Breast epithelium (tissue), 4 donors: ENCODE data around the gene SCN3A. TPM values are rescaled to one million over a fixed set of nuclear protein-coding genes. Genes with fewer than 3 reads are reported as not detected.

Experiments used
- DNase-seq, 2 donors: peaks; one replicate each; pipeline ENCODE4 v3.0.0-alpha.2; 2019; ENCODE audit warnings: low spot score in 2 of 2
- H3K27ac ChIP-seq, 2 donors: fragments of 200-600 bp; sonication (generic) in 1 of 2; one replicate each; pipeline ENCODE4 v1.5.1; 2016 to 2019; ENCODE audit warnings: mild to moderate bottlenecking in 1 of 2
- H3K27me3 ChIP-seq, 2 donors: fragments of 200-600 bp; sonication (generic) in 1 of 2; one replicate each; pipeline versions ENCODE4 v1.5.1 to v1.6.0; 2017 to 2019; ENCODE audit warnings: control low read depth in 1 of 2, mild to moderate bottlenecking in 1 of 2
- H3K36me3 ChIP-seq: fragments of 200-600 bp; one replicate; pipeline ENCODE4 v1.5.1; 2019
- H3K4me1 ChIP-seq, 2 donors: fragments of 200-600 bp; sonication (generic); one replicate each; pipeline ENCODE4 v1.5.1; 2016 to 2019; ENCODE audit warnings: control low read depth in 1 of 2
- H3K4me3 ChIP-seq, 3 donors: fragments of 200-600 bp; sonication (generic); 1 replicate in 2 of 3; 2 replicates in 1 of 3; pipeline ENCODE4 v1.5.1; 2016 to 2019; ENCODE audit warnings: mild to moderate bottlenecking in 3 of 3, moderate library complexity in 2 of 3
- H3K9me3 ChIP-seq, 2 donors: fragments of 200-600 bp; sonication (generic) in 1 of 2; one replicate each; pipeline ENCODE4 v1.5.1; 2016 to 2019; ENCODE audit warnings: control low read depth in 1 of 2
- POLR2A ChIP-seq: fragments of 450-650 bp; IDR thresholded peaks from one replicate; pipeline ENCODE4 v1.6.1; 2016; ENCODE audit warnings: antibody characterized with exemption, mild to moderate bottlenecking, moderate library complexity
- POLR2AphosphoS5 ChIP-seq, 3 donors: sonication (generic); formaldehyde crosslinking; IDR thresholded peaks; one replicate each; pipeline ENCODE4 v1.6.1; 2017; ENCODE audit warnings: antibody characterized with exemption in 3 of 3
- intact Hi-C: fragments of 100-400 bp; cut with DNase I; formaldehyde crosslinking; loops from one replicate; pipeline ENCODE4 v1.15.1; 2023; ENCODE audit warnings: low total_unique reads
- total RNA-seq, 3 donors: library from RNA; depleted of rRNA; stranded (reverse); fragments of >200 nt; gene quantifications; one replicate each; pipeline ENCODE4 v1.1.0, GENCODE V29; 2016
- TF ChIP-seq, protein P1 (sequence below), 3 donors: fragments of 450-650 bp; IDR thresholded peaks; one replicate each; pipeline ENCODE4 v1.5.1; 2016 to 2017; ENCODE audit warnings: antibody characterized with exemption in 3 of 3, mild to moderate bottlenecking in 3 of 3, moderate library complexity in 3 of 3

SCN3A gene
- total RNA-seq, 3 donors from 2014 or later, result 0.64 to 5.3 (median 1.6) TPM

DNA sequence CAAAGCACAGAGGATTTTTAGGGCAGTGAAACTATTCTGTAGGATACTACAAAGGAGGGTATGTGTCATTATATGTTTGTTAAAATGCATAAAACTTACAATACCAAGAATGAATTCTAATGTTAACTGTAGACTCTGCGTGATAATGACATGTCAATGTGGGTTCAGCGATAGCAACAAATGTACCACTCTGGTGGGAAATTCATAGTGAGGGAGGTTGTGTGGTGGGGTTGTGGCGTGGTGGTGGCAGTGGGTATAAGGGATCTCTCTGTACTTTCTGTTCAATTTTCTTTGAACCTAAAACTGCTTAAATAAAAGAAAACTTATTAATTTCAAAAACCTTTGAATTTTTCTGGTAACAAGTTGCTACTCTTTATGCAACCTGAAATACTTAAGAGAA, 149.2 kb downstream of the SCN3A start:
- intact Hi-C loops, result no loop called here
- no peak for DNase-seq
- H3K9me3 ChIP-seq, result no peaks in the 10 kb centered on the region
- TF ChIP-seq, protein P1, sequence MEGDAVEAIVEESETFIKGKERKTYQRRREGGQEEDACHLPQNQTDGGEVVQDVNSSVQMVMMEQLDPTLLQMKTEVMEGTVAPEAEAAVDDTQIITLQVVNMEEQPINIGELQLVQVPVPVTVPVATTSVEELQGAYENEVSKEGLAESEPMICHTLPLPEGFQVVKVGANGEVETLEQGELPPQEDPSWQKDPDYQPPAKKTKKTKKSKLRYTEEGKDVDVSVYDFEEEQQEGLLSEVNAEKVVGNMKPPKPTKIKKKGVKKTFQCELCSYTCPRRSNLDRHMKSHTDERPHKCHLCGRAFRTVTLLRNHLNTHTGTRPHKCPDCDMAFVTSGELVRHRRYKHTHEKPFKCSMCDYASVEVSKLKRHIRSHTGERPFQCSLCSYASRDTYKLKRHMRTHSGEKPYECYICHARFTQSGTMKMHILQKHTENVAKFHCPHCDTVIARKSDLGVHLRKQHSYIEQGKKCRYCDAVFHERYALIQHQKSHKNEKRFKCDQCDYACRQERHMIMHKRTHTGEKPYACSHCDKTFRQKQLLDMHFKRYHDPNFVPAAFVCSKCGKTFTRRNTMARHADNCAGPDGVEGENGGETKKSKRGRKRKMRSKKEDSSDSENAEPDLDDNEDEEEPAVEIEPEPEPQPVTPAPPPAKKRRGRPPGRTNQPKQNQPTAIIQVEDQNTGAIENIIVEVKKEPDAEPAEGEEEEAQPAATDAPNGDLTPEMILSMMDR (IDR thresholded peaks at IDR 0.05), result no peak
- TF ChIP-seq POLR2A (no peak), POLR2AphosphoS5 (IDR thresholded peaks at IDR 0.05) (no peak)
- no peak overlapping the region for H3K4me3 ChIP-seq
- H3K27me3 ChIP-seq, result no peaks in the 10 kb centered on the region
- no peaks in the 10 kb centered on the region for H3K36me3 ChIP-seq
- H3K27ac ChIP-seq, result no peak overlapping the region
- H3K4me1 ChIP-seq, result no peaks in the 10 kb centered on the region

DNA sequence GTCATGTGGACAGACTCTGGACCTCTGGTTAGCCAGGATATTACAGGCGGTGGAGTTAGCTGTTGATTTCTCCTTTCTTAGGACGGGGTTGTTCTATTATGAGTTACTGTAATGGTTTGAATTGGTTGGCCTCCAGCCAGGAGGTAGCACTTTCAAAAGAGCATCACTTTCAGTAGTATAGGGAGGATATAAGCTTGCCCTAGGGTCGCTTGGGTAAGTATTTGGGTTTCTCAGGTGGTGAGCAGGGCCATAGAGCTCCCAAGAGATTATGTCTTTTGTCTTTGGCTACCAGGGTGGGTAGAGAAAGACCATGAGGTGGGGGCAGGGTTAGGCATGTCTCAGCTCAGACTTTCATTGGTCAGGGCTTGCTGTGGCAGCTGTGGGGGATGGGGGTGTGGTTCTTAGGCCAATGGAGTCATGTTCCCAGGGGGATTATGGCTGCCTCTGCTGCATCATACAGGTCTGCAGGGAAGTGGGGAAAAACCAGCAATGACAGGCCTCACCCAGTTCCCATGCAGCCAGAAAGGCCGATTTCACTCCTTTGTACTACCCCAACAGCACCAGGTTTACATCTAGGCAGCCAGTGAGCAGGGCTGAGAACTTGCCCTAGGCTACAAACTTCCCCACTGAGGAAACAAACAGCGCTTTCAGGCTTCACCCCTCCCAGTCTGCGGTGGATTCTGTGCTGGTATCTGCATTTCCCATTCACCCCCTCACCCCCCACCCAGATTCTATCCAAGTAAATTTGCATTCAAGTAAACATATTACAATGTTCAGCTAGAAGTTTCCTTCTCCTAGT, 159.1 kb downstream of the SCN3A start:
- TF ChIP-seq, protein P1 (IDR thresholded peaks at IDR 0.05), result no peak
- TF ChIP-seq POLR2AphosphoS5 (IDR thresholded peaks at IDR 0.05) (no peak), POLR2A (no peak)

More for the DNA sequence above, 159.1 kb downstream of the SCN3A start:
- Histone ChIP-seq H3K4me3 (no peak overlapping the region), H3K4me1 (no peaks in the 10 kb centered on the region), H3K36me3 (no peaks in the 10 kb centered on the region), H3K27me3 (no peaks in the 10 kb centered on the region), H3K27ac (no peak overlapping the region), H3K9me3 (no peaks in the 10 kb centered on the region)
- intact Hi-C loops, result loop anchor here (5.0 kb wide), 1 partner anchor 38 kb away; no protein-coding TSS in a partner anchor
- no peak for DNase-seq

Other genes with a start within 250 kb of the SCN3A start
- gene SLC38A11, start 248.5 kb downstream of the SCN3A start, total RNA-seq, result 1 to 10 TPM in 2 of 3 donors, not detected in 1; 2.2 to 6.7 TPM
- gene SCN2A, start 35.4 kb upstream of the SCN3A start, total RNA-seq, result 1 to 10 TPM in 2 of 3 donors, under 1 TPM in 1; 0.16 to 2.2 (median 2.0) TPM